ENCODE measurements around the gene PSMA6.

PSMA6 gene

GRCh38 chr14:35365130-35366055 lies 73.2 kb downstream of the PSMA6 start:
- in situ Hi-C loops (cut with MboI; ENCODE audit: low sequenced_read_pairs) = no loop called here

- in situ Hi-C loops (cut with MboI; ENCODE audit: low sequenced_read_pairs) = no loop called here
Observed at GRCh38 chr14:35366056-35366451, 73.9 kb downstream of the PSMA6 start.

GRCh38 chr14:35366521-35366976 lies 74.4 kb downstream of the PSMA6 start:
- in situ Hi-C loops (cut with MboI; ENCODE audit: low sequenced_read_pairs) = no loop called here

GRCh38 chr14:35367056-35367372 lies 74.8 kb downstream of the PSMA6 start:
- in situ Hi-C loops (cut with MboI; ENCODE audit: low sequenced_read_pairs) = no loop called here

All from hTERT RPE-1 (cell line).